Vagina (tissue), 2 donors: ENCODE results near the gene DNAJB8.

Experiments
- POLR2A ChIP-seq, 2 donors: fragments of 450-650 bp; IDR thresholded peaks; one replicate each; pipeline ENCODE4 v1.6.1; 2017; ENCODE audit warnings: antibody characterized with exemption in 2 of 2, mild to moderate bottlenecking in 2 of 2, moderate library complexity in 2 of 2
- TF ChIP-seq, protein P1 (sequence below), 3 experiments: fragments of 450-650 bp in 2 of 3; fragments of 200-600 bp in 1 of 3; sonication (generic) in 1 of 3; IDR thresholded peaks; one replicate each; pipeline ENCODE4 v1.5.1; 2017 to 2019; ENCODE audit warnings: antibody characterized with exemption in 3 of 3, mild to moderate bottlenecking in 2 of 3, moderate library complexity in 2 of 3

DNA sequence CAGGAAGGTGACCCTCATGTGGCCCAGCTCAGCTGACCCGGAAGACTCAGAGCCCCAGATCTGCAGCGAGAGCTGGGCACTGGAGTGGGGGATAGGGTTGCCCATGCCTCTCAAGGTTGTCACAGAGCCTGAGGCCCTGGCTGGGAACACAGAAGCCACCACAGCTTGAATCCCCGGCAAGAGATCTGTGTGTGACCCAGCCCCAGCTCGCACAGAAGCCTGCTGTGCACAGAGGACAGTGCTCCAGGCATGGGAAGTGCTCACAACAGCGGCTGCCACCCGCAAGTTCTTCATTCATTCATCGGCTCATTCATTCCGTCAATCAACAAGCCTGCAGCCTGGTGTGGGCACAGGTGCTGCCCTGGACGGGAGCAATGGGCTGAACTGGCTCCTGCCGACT lies 36.4 kb downstream of the DNAJB8 start:
- TF ChIP-seq, protein P1, sequence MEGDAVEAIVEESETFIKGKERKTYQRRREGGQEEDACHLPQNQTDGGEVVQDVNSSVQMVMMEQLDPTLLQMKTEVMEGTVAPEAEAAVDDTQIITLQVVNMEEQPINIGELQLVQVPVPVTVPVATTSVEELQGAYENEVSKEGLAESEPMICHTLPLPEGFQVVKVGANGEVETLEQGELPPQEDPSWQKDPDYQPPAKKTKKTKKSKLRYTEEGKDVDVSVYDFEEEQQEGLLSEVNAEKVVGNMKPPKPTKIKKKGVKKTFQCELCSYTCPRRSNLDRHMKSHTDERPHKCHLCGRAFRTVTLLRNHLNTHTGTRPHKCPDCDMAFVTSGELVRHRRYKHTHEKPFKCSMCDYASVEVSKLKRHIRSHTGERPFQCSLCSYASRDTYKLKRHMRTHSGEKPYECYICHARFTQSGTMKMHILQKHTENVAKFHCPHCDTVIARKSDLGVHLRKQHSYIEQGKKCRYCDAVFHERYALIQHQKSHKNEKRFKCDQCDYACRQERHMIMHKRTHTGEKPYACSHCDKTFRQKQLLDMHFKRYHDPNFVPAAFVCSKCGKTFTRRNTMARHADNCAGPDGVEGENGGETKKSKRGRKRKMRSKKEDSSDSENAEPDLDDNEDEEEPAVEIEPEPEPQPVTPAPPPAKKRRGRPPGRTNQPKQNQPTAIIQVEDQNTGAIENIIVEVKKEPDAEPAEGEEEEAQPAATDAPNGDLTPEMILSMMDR (IDR thresholded peaks at IDR 0.05) = no peak
- no peak for TF ChIP-seq POLR2A (IDR thresholded peaks at IDR 0.05)
